Cardiac septum (tissue), 1 donor: Measurements from ENCODE around the gene CASP3. TPM values are rescaled to one million over a fixed set of nuclear protein-coding genes. Genes with fewer than 3 reads are reported as not detected.

Source experiments
- total RNA-seq: library from RNA; stranded (reverse); fragmentation: NEBNext Ultra II Directional; extraction: Animal tissue kit (Norgen Biotek cat#: 25700); gene quantifications from one replicate; pipeline ENCODE4 v1.2.1, GENCODE V29; 2021
- donor health status: DM: no; HTN: no; CAD: no.

Gene CASP3
- total RNA-seq, 1 donor from 2014 or later = 21.7 TPM

Other genes starting within 250 kb of the CASP3 start
- 22.4 TPM for gene IRF2, start 174.9 kb downstream of the CASP3 start, total RNA-seq
- gene PRIMPOL, start 291 bp upstream of the CASP3 start, total RNA-seq = 8.3 TPM
- 1.5 TPM for gene CENPU, start 84.6 kb upstream of the CASP3 start, total RNA-seq
- gene ACSL1, start 176.5 kb upstream of the CASP3 start, total RNA-seq = 98.6 TPM